HEK293 (cell line): ENCODE results near the gene SH3PXD2B.

Source experiments
- CTCF ChIP-seq: fragments of 450-650 bp; formaldehyde crosslinking; IDR thresholded peaks from 2 replicates; pipeline ENCODE4 v1.5.1; 2016; ENCODE audit warnings: missing biosample characterization, missing genetic modification characterization
- OSR2 ChIP-seq: fragments of 450-650 bp; formaldehyde crosslinking; IDR thresholded peaks from 2 replicates; pipeline ENCODE4 v1.5.1; 2016; ENCODE audit warnings: missing biosample characterization, missing genetic modification characterization
- SP2 ChIP-seq: fragments of 450-650 bp; formaldehyde crosslinking; IDR thresholded peaks from 2 replicates; pipeline ENCODE4 v1.5.1; 2016; ENCODE audit warnings: missing biosample characterization, missing genetic modification characterization
- ZNF155 ChIP-seq: fragments of 450-650 bp; formaldehyde crosslinking; IDR thresholded peaks from 2 replicates; pipeline ENCODE4 v1.5.1; 2016; ENCODE audit warnings: missing biosample characterization, missing genetic modification characterization
- ZNF23 ChIP-seq: fragments of 450-650 bp; formaldehyde crosslinking; IDR thresholded peaks from 2 replicates; pipeline ENCODE4 v1.5.1; 2016; ENCODE audit warnings: missing biosample characterization, missing genetic modification characterization, borderline replicate concordance

GRCh38 chr5:172429201-172429940 lies 25.0 kb downstream of the SH3PXD2B start:
- TF ChIP-seq ZNF23 (tag by site-specific recombination) (no peak), SP2 (tag by site-specific recombination) (no peak), CTCF (tag by site-specific recombination) (no peak), OSR2 (tag by site-specific recombination) (no peak), ZNF155 (tag by site-specific recombination) (no peak)
